Measurements from ENCODE around the gene VEGFA.

DNA sequence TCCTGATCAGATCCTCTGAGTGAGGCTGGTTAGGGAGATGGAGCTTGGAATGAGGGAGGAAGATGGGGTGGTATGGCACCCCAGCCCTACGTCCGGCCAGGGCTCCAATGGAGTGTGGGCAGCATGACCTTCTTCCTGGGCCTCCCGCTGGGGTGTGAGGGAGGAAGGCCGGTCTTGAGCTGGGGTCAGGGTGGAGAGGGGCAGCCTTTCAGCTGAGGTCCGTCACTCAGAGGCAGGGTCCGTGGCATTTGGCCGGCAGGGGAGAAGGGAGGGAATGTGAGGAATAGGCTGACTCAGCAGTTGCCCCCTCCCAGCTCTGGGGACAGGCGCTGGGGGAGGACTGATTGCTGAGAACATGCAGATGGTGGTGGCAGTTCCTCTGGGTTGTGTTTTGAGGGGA, 25.5 kb upstream of the VEGFA start:
- TF ChIP-seq POLR2AphosphoS5 (IDR thresholded peaks at IDR 0.05; ENCODE audit: low read depth, low read length): no peak
- no peak for TF ChIP-seq SIN3A (IDR thresholded peaks at IDR 0.05; ENCODE audit: borderline replicate concordance, insufficient read depth, low read length)
- TF ChIP-seq, protein P1, sequence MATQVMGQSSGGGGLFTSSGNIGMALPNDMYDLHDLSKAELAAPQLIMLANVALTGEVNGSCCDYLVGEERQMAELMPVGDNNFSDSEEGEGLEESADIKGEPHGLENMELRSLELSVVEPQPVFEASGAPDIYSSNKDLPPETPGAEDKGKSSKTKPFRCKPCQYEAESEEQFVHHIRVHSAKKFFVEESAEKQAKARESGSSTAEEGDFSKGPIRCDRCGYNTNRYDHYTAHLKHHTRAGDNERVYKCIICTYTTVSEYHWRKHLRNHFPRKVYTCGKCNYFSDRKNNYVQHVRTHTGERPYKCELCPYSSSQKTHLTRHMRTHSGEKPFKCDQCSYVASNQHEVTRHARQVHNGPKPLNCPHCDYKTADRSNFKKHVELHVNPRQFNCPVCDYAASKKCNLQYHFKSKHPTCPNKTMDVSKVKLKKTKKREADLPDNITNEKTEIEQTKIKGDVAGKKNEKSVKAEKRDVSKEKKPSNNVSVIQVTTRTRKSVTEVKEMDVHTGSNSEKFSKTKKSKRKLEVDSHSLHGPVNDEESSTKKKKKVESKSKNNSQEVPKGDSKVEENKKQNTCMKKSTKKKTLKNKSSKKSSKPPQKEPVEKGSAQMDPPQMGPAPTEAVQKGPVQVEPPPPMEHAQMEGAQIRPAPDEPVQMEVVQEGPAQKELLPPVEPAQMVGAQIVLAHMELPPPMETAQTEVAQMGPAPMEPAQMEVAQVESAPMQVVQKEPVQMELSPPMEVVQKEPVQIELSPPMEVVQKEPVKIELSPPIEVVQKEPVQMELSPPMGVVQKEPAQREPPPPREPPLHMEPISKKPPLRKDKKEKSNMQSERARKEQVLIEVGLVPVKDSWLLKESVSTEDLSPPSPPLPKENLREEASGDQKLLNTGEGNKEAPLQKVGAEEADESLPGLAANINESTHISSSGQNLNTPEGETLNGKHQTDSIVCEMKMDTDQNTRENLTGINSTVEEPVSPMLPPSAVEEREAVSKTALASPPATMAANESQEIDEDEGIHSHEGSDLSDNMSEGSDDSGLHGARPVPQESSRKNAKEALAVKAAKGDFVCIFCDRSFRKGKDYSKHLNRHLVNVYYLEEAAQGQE (IDR thresholded peaks at IDR 0.05; ENCODE audit: insufficient read depth in 1 of 2, low read depth in 2 of 2, low read length in 2 of 2): no peak
- TF ChIP-seq TAF1 (IDR thresholded peaks at IDR 0.05; ENCODE audit: borderline replicate concordance, insufficient read depth, low read length): no peak
- TF ChIP-seq FOXP2 (optimal IDR thresholded peaks at IDR 0.05; ENCODE audit: borderline replicate concordance, extremely low read depth, extremely low read length, insufficient read depth): no peak

All from PFSK-1 (cell line).